ENCODE measurements around the gene CCDC88C.

DNA sequence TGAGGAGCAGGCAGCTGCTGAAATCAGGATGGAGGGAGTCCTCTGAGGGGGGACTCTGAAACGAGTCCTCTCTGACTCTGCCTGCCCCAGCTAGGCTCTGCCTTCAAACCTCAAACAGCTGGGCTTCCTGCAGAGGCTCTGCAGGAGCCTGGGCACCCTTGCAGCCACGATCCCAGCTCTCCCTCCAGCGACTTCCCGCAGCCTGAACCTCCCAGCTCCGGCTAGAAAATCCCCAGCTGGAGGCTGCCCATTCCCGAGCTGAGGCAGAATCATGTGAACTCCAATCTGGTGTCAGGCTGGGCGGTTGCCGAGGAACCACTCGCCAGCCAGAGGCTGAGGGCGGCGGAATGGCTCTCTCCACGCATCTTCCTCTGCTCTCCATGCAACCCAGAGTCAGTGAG is 173.1 kb downstream of the CCDC88C start, which contains the start of gene GPR68:
- TF ChIP-seq, protein P1, sequence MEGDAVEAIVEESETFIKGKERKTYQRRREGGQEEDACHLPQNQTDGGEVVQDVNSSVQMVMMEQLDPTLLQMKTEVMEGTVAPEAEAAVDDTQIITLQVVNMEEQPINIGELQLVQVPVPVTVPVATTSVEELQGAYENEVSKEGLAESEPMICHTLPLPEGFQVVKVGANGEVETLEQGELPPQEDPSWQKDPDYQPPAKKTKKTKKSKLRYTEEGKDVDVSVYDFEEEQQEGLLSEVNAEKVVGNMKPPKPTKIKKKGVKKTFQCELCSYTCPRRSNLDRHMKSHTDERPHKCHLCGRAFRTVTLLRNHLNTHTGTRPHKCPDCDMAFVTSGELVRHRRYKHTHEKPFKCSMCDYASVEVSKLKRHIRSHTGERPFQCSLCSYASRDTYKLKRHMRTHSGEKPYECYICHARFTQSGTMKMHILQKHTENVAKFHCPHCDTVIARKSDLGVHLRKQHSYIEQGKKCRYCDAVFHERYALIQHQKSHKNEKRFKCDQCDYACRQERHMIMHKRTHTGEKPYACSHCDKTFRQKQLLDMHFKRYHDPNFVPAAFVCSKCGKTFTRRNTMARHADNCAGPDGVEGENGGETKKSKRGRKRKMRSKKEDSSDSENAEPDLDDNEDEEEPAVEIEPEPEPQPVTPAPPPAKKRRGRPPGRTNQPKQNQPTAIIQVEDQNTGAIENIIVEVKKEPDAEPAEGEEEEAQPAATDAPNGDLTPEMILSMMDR (IDR thresholded peaks at IDR 0.05 in 4 of 5, conservative IDR thresholded peaks at IDR 0.05 in 1 of 5), result no peak
- TF ChIP-seq POLR2A (IDR thresholded peaks at IDR 0.05), result no peak
